GM21360 (cell line): ENCODE results near the gene MMP24.
"Not testable (repeated sequence)": the region's sequence is repeated elsewhere in the genome, so short reads cannot be mapped to it uniquely, and the experiment has no call there.

Experiments used
- ATAC-seq: cut with Tn5 transposase; IDR thresholded peaks from one replicate; pipeline ENCODE4 v1.9.1; 2021; ENCODE audit warnings: mild to moderate bottlenecking, moderate library complexity; ENCODE audit not compliant: unreplicated experiment

The MMP24 gene

GRCh38 chr20:35253010-35253409 lies 26.5 kb downstream of the MMP24 start:
- ATAC-seq, result no peak

GRCh38 chr20:35254448-35254999 lies 28.0 kb downstream of the MMP24 start:
- ATAC-seq, result no peak

- ATAC-seq, result no peak
These were observed 30.9 kb downstream of the MMP24 start for GRCh38 chr20:35257175-35257909.

GRCh38 chr20:35260426-35260825 lies 33.9 kb downstream of the MMP24 start:
- ATAC-seq, result no peak

- ATAC-seq, result not testable (repeated sequence)
These were observed 35.8 kb downstream of the MMP24 start for GRCh38 chr20:35262321-35262720.

GRCh38 chr20:35262731-35263531 lies 36.4 kb downstream of the MMP24 start:
- ATAC-seq, result not testable (repeated sequence)

GRCh38 chr20:35263532-35264341 lies 37.2 kb downstream of the MMP24 start:
- ATAC-seq, result no peak

GRCh38 chr20:35264755-35265154 lies 38.3 kb downstream of the MMP24 start:
- no peak for ATAC-seq

- no peak for ATAC-seq
These were observed 40.6 kb downstream of the MMP24 start for GRCh38 chr20:35267092-35267491.

- no peak for ATAC-seq
These were observed 42.7 kb downstream of the MMP24 start for GRCh38 chr20:35269055-35269781.

- no peak for ATAC-seq
These were observed 43.8 kb downstream of the MMP24 start for GRCh38 chr20:35270021-35270902.

GRCh38 chr20:35271073-35271882 lies 44.8 kb downstream of the MMP24 start:
- no peak for ATAC-seq

GRCh38 chr20:35271904-35272303 lies 45.4 kb downstream of the MMP24 start:
- no peak for ATAC-seq

- no peak for ATAC-seq
These were observed 47.1 kb downstream of the MMP24 start for GRCh38 chr20:35273449-35274171.

GRCh38 chr20:35274172-35275092 lies 47.9 kb downstream of the MMP24 start:
- ATAC-seq, result no peak

GRCh38 chr20:35275741-35276251 lies 49.3 kb downstream of the MMP24 start:
- ATAC-seq, result no peak

- ATAC-seq, result no peak
These were observed 49.9 kb downstream of the MMP24 start for GRCh38 chr20:35276408-35276807.
